ENCODE results near the gene TBCK.

Gene TBCK

DNA sequence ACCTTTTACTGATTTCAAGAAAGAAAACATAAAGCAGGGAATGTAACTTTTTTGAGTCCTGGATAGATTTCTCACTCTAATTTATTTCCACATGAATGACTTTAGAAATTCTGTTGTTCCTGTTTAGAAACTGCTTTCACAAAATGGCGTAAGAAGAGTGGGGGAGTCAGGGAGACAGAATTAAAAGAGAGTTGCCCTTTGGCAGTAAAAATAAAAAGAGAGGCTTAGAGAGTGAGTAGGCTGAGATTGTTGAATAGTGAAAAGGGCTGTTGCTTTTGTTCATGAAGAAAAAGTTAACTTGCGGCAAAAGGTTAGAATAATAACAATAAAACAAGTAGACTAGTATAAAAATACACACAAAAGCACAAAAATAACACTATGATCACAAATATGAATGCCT is 166.1 kb downstream of the TBCK start:
- Histone ChIP-seq H2AFZ (ENCODE audit: low read depth) (no peak overlapping the region), H3K4me1 (ENCODE audit: low read depth, poor library complexity, severe bottlenecking) (no peaks in the 10 kb centered on the region), H3K36me3 (ENCODE audit: insufficient read depth) (no peaks in the 10 kb centered on the region), H3K4me2 (no peak overlapping the region), H3K9ac (no peak overlapping the region), H3K27me3 (ENCODE audit: insufficient read depth, low read depth) (no peaks in the 10 kb centered on the region), H3K27ac (no peak overlapping the region), H3K4me3 (IDR thresholded peaks at IDR 0.05; ENCODE audit: insufficient read depth, low read depth, low read length) (no peak overlapping the region), H3K79me2 (ENCODE audit: insufficient read depth, low read depth) (no peaks in the 10 kb centered on the region), H4K20me1 (ENCODE audit: insufficient read depth) (no peaks in the 10 kb centered on the region)
- TF ChIP-seq, protein P1, sequence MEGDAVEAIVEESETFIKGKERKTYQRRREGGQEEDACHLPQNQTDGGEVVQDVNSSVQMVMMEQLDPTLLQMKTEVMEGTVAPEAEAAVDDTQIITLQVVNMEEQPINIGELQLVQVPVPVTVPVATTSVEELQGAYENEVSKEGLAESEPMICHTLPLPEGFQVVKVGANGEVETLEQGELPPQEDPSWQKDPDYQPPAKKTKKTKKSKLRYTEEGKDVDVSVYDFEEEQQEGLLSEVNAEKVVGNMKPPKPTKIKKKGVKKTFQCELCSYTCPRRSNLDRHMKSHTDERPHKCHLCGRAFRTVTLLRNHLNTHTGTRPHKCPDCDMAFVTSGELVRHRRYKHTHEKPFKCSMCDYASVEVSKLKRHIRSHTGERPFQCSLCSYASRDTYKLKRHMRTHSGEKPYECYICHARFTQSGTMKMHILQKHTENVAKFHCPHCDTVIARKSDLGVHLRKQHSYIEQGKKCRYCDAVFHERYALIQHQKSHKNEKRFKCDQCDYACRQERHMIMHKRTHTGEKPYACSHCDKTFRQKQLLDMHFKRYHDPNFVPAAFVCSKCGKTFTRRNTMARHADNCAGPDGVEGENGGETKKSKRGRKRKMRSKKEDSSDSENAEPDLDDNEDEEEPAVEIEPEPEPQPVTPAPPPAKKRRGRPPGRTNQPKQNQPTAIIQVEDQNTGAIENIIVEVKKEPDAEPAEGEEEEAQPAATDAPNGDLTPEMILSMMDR (conservative IDR thresholded peaks at IDR 0.05; ENCODE audit: low read depth, low read length) = no peak

DNA sequence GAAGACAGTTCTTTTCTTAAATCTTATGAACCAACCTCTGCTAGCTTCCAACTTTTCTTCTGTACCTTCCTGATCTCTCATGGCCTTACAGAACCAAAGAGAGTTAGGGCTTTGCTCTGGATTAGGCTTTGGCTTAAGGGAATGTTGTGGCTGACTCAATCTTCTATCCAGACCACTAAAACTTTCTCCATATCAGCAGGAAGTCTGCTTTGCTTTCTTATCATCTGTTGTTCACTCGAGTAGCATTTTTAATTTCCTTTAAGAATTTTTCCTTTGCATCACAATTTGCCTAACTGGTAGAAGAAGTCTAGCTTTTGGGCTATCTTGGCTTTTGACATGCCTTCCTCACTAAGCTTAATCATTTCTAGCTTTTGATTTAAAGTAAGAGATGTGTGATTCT is 167.0 kb downstream of the TBCK start:
- TF ChIP-seq, protein P1 (conservative IDR thresholded peaks at IDR 0.05; ENCODE audit: low read depth, low read length) = no peak
- H3K9ac ChIP-seq = no peak overlapping the region

DNA sequence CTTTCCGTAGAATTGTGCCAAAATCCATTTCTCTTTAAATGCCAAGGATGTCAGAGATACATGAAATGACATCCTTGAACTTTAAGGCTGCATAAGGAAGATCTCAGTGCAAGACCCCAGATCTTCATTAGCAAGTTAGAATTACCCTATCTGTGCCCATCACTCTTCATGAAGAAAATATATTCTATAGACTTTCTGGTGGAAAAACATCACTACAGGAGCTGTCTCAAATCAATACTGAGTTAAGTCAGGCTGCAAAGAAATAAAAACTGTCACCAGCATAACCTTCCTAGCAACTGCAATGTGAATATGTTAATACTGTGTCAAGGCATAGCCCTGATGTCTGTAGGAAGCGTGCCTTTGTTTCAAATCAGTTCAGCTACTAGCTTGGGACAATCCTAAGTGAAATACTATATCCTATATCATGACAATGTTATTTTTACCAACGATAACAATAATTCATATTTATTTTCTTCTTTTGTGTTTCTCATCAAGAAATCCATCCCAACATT is 173.3 kb downstream of the TBCK start:
- H3K4me1 ChIP-seq (ENCODE audit: low read depth, poor library complexity, severe bottlenecking) = no peaks in the 10 kb centered on the region
- H2AFZ ChIP-seq (ENCODE audit: low read depth) = no peak overlapping the region
- H3K36me3 ChIP-seq (ENCODE audit: insufficient read depth) = no peaks in the 10 kb centered on the region; the same call in 1 of the 2 replicates
- no peaks in the 10 kb centered on the region for H3K79me2 ChIP-seq (ENCODE audit: insufficient read depth, low read depth)
- H3K27me3 ChIP-seq (ENCODE audit: insufficient read depth, low read depth) = no peaks in the 10 kb centered on the region
- H3K4me3 ChIP-seq (IDR thresholded peaks at IDR 0.05; ENCODE audit: insufficient read depth, low read depth, low read length) = no peak overlapping the region
- no peaks in the 10 kb centered on the region for H4K20me1 ChIP-seq (ENCODE audit: insufficient read depth)
- no peak overlapping the region for H3K4me2 ChIP-seq
- no peak overlapping the region for H3K9ac ChIP-seq
- TF ChIP-seq, protein P1 (conservative IDR thresholded peaks at IDR 0.05; ENCODE audit: low read depth, low read length) = no peak
- no peak overlapping the region for H3K27ac ChIP-seq

More for the DNA sequence above, 167.0 kb downstream of the TBCK start:
- Histone ChIP-seq H3K27me3 (ENCODE audit: insufficient read depth, low read depth) (no peaks in the 10 kb centered on the region), H3K4me3 (IDR thresholded peaks at IDR 0.05; ENCODE audit: insufficient read depth, low read depth, low read length) (no peak overlapping the region), H3K36me3 (ENCODE audit: insufficient read depth) (no peaks in the 10 kb centered on the region), H2AFZ (ENCODE audit: low read depth) (no peak overlapping the region), H3K4me2 (no peak overlapping the region), H3K4me1 (ENCODE audit: low read depth, poor library complexity, severe bottlenecking) (no peaks in the 10 kb centered on the region), H3K79me2 (ENCODE audit: insufficient read depth, low read depth) (no peaks in the 10 kb centered on the region), H4K20me1 (ENCODE audit: insufficient read depth) (no peaks in the 10 kb centered on the region), H3K27ac (no peak overlapping the region)

DNA sequence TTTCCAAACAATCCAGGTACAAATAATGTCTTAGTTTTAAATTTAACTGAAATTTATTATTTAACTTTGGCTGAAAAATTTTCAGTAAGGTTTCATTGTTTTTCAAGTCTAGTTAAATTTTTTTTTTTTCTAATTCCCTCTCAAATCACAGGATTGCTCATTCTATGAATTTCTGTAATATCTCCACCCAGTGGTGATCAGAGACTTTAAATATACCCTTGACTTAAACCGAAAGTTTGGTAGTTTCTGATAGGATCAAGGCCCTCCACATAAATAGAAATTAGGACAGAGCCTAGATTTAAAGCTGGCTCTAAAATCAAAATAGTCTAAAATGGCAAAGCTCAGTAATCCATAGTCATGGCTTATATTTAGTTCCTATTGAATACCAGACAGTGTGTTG is 175.4 kb downstream of the TBCK start:
- TF ChIP-seq, protein P1 (conservative IDR thresholded peaks at IDR 0.05; ENCODE audit: low read depth, low read length) = no peak
- no peaks in the 10 kb centered on the region for H4K20me1 ChIP-seq (ENCODE audit: insufficient read depth)
- no peak overlapping the region for H3K4me3 ChIP-seq (IDR thresholded peaks at IDR 0.05; ENCODE audit: insufficient read depth, low read depth, low read length)
- no peak overlapping the region for H2AFZ ChIP-seq (ENCODE audit: low read depth)
- H3K79me2 ChIP-seq (ENCODE audit: insufficient read depth, low read depth) = no peaks in the 10 kb centered on the region
- no peaks in the 10 kb centered on the region; the same call in 1 of the 2 replicates for H3K36me3 ChIP-seq (ENCODE audit: insufficient read depth)
- H3K4me2 ChIP-seq = no peak overlapping the region
- no peaks in the 10 kb centered on the region for H3K4me1 ChIP-seq (ENCODE audit: low read depth, poor library complexity, severe bottlenecking)
- H3K9ac ChIP-seq = no peak overlapping the region
- no peaks in the 10 kb centered on the region for H3K27me3 ChIP-seq (ENCODE audit: insufficient read depth, low read depth)
- H3K27ac ChIP-seq = no peak overlapping the region

Measured in KMS-11 (cell line).